Upper lobe of left lung (tissue), 6 donors: ENCODE results near the gene RGS17. TPM values are rescaled to one million over a fixed set of nuclear protein-coding genes. Genes with fewer than 3 reads are reported as not detected.

Source experiments
- ATAC-seq, 2 donors: fragments of 200-7000 bp; cut with Tn5 transposase; one replicate each; pipeline ENCODE4 v1.9.1; 2022; ENCODE audit warnings: mild to moderate bottlenecking in 2 of 2, moderate library complexity in 2 of 2; ENCODE audit not compliant: low FRiP score in 2 of 2
- DNase-seq, 2 donors: peaks; one replicate each; pipeline ENCODE4 v3.0.0-alpha.2; 2019 to 2020
- H3K27ac ChIP-seq, 4 donors: fragments of 200-600 bp; sonication (generic); one replicate each; pipeline ENCODE4 v1.5.1; 2016 to 2019
- H3K27me3 ChIP-seq, 4 donors: fragments of 200-600 bp; sonication (generic); one replicate each; pipeline ENCODE4 v1.5.1; 2017 to 2019
- H3K36me3 ChIP-seq, 4 donors: fragments of 200-600 bp; sonication (generic); one replicate each; pipeline ENCODE4 v1.5.1; 2016 to 2019
- H3K4me1 ChIP-seq, 4 donors: fragments of 200-600 bp; sonication (generic); one replicate each; pipeline ENCODE4 v1.5.1; 2018 to 2019
- H3K4me3 ChIP-seq, 4 donors: fragments of 200-600 bp; sonication (generic); one replicate each; pipeline ENCODE4 v1.5.1; 2017 to 2019; ENCODE audit warnings: mild to moderate bottlenecking in 2 of 4, moderate library complexity in 1 of 4
- H3K9me3 ChIP-seq, 4 donors: fragments of 200-600 bp; sonication (generic); one replicate each; pipeline ENCODE4 v1.5.1; 2018 to 2019
- EP300 ChIP-seq, 4 donors: sonication (generic); formaldehyde crosslinking; IDR thresholded peaks; one replicate each; pipeline ENCODE4 v1.5.1; 2017; ENCODE audit warnings: antibody characterized with exemption in 4 of 4, control low read depth in 2 of 4
- POLR2A ChIP-seq, 4 donors: fragments of 450-650 bp; IDR thresholded peaks; one replicate each; pipeline ENCODE4 v1.5.1; 2016 to 2017; ENCODE audit warnings: antibody characterized with exemption in 4 of 4, mild to moderate bottlenecking in 2 of 4
- POLR2AphosphoS5 ChIP-seq, 2 donors: sonication (generic); formaldehyde crosslinking; IDR thresholded peaks; one replicate each; pipeline ENCODE4 v1.5.1; 2017; ENCODE audit warnings: antibody characterized with exemption in 2 of 2
- WGBS, 2 donors: methylation state at CpG; one replicate each; pipeline ENCODE4 v1.1.5; 2017 to 2018; 5-methylcytosine and 5-hydroxymethylcytosine counted together
- total RNA-seq, 6 donors: library from RNA; depleted of rRNA in 4 of 6; stranded (reverse); fragments of >200 nt in 4 of 6; gene quantifications; one replicate each; pipeline versions ENCODE4 v1.1.0 to v1.2.1, GENCODE V29; 2016 to 2021
- TF ChIP-seq, protein P1 (sequence below), 6 experiments: fragments of 450-650 bp in 4 of 6; fragments of 200-600 bp in 2 of 6; sonication (generic) in 2 of 6; IDR thresholded peaks; one replicate each; pipeline ENCODE4 v1.5.1; 2016 to 2019; ENCODE audit warnings: antibody characterized with exemption in 6 of 6
- donor health status: DM: no; HTN: no; CAD: no; lungs with moderate emphysema.
- donor health status: DM: no; HTN: yes; CAD: no; lungs with severe emphysema.

Gene RGS17
- total RNA-seq, 6 donors from 2014 or later: 0.15 to 0.49 (median 0.28) TPM; not detected in 2

DNA sequence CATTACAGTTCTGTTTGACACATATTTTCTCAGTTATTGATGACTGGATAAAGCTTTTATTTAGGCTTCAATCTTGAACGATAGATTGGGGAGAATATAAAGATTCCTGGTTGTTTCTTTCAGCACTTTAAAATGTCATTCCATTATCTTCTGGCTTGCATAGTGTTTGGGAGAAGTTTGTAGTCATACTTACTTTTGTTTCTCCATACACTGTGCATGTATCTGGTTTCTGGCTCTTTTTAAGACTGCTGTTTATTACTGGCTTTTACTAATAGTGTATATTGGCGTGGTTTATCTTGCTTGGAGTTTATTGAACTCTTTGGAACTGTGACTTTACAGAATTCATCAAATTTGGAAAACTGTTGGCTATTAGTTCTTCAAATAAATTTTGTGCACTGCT is 49.2 kb downstream of the RGS17 start:
- no peak for DNase-seq
- H3K4me1 ChIP-seq: no peaks in the 10 kb centered on the region
- H3K9me3 ChIP-seq: no peaks in the 10 kb centered on the region
- H3K36me3 ChIP-seq: no peaks in the 10 kb centered on the region
- no peak for ATAC-seq
- H3K27me3 ChIP-seq: no peaks in the 10 kb centered on the region
- TF ChIP-seq POLR2A (IDR thresholded peaks at IDR 0.05) (no peak), POLR2AphosphoS5 (IDR thresholded peaks at IDR 0.05) (no peak), EP300 (IDR thresholded peaks at IDR 0.05) (no peak)
- TF ChIP-seq, protein P1, sequence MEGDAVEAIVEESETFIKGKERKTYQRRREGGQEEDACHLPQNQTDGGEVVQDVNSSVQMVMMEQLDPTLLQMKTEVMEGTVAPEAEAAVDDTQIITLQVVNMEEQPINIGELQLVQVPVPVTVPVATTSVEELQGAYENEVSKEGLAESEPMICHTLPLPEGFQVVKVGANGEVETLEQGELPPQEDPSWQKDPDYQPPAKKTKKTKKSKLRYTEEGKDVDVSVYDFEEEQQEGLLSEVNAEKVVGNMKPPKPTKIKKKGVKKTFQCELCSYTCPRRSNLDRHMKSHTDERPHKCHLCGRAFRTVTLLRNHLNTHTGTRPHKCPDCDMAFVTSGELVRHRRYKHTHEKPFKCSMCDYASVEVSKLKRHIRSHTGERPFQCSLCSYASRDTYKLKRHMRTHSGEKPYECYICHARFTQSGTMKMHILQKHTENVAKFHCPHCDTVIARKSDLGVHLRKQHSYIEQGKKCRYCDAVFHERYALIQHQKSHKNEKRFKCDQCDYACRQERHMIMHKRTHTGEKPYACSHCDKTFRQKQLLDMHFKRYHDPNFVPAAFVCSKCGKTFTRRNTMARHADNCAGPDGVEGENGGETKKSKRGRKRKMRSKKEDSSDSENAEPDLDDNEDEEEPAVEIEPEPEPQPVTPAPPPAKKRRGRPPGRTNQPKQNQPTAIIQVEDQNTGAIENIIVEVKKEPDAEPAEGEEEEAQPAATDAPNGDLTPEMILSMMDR (IDR thresholded peaks at IDR 0.05): no peak
- no peak overlapping the region for H3K27ac ChIP-seq
- H3K4me3 ChIP-seq: no peak overlapping the region
- WGBS, 2 donors: 91 to 93% methylated on average over 2 of the region's 2 CpGs

DNA sequence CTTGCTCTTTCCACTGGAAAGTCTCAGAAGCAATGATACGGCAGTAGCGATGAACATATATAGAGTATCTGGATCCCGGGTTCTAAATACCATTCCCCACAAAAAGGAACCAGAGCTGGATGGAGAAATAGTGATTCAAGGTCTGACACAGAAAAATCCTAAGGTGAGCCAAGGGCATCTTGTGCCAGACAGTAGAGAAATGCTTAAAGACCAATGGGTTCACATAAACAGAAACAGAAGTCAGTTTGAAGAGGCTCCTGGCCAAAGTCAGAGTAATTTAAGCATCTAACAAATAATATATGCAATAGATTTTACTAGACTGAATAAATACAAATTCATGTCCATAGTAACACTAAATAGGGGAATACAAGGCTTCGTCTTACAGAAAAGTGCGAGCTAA is 54.7 kb downstream of the RGS17 start:
- DNase-seq: no peak
- Histone ChIP-seq H3K27me3 (no peaks in the 10 kb centered on the region), H3K9me3 (no peaks in the 10 kb centered on the region), H3K36me3 (no peaks in the 10 kb centered on the region), H3K27ac (no peak overlapping the region), H3K4me3 (no peak overlapping the region), H3K4me1 (no peaks in the 10 kb centered on the region)
- ATAC-seq: no peak
- TF ChIP-seq POLR2AphosphoS5 (IDR thresholded peaks at IDR 0.05) (no peak), POLR2A (IDR thresholded peaks at IDR 0.05) (no peak), EP300 (IDR thresholded peaks at IDR 0.05) (no peak)
- TF ChIP-seq, protein P1 (IDR thresholded peaks at IDR 0.05): no peak
- WGBS, 2 donors: 93 to 96% methylated on average over 5 of the region's 5 CpGs

DNA sequence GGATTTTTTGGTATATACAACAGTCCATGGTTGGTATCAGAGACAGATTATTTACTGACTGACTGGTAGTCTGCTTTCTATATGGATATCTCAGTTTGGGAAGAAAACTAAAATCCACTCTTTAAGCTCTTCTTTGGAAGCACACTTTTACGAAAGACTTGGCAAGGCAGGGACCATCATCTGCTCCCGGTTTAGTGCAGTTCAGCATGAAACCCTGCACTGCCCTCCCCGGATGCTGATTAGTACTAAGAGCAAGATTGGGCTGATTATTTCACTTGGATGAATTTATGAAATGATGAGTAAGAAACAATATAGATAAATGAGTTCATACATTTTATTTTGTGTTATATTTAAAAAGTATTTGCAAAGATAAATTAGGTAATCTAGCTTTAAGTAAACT is 56.3 kb downstream of the RGS17 start:
- TF ChIP-seq, protein P1 (IDR thresholded peaks at IDR 0.05): no peak
- TF ChIP-seq POLR2A (IDR thresholded peaks at IDR 0.05) (no peak), POLR2AphosphoS5 (IDR thresholded peaks at IDR 0.05) (no peak), EP300 (IDR thresholded peaks at IDR 0.05) (no peak)
- Histone ChIP-seq H3K4me3 (no peak overlapping the region), H3K9me3 (no peaks in the 10 kb centered on the region), H3K27me3 (no peaks in the 10 kb centered on the region), H3K27ac (no peak overlapping the region), H3K4me1 (no peaks in the 10 kb centered on the region), H3K36me3 (no peaks in the 10 kb centered on the region)
- WGBS, 2 donors: 80 to 82% methylated on average over 3 of the region's 3 CpGs
- DNase-seq: no peak
- ATAC-seq: no peak

DNA sequence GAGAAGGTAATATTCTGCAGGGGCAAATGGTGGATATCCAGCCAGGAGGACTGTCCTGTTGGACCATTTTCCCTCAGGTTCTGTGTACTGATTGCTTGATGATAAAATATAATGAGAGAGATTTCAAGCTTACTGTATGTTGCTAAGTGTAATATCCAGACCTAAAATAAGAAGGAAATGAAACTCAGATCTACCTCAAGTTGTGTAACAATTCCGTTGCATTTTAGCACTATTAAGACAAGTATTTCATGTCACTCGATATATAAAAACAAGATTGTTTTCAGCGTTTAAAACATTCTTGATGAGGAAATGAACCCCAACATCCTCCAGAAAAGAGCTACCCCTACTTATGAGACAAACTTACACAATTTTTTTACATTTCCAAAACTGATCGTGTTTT is 57.2 kb downstream of the RGS17 start:
- no peaks in the 10 kb centered on the region for H3K27me3 ChIP-seq
- ATAC-seq (no peak), DNase-seq (no peak)
- H3K9me3 ChIP-seq: no peaks in the 10 kb centered on the region
- H3K36me3 ChIP-seq: no peaks in the 10 kb centered on the region
- H3K4me1 ChIP-seq: no peaks in the 10 kb centered on the region
- no peak overlapping the region for H3K4me3 ChIP-seq
- no peak overlapping the region for H3K27ac ChIP-seq
- TF ChIP-seq POLR2A (IDR thresholded peaks at IDR 0.05) (no peak), POLR2AphosphoS5 (IDR thresholded peaks at IDR 0.05) (no peak), EP300 (IDR thresholded peaks at IDR 0.05) (no peak)
- TF ChIP-seq, protein P1 (IDR thresholded peaks at IDR 0.05): no peak
- 66 to 77% methylated on average over 4 of the region's 4 CpGs for WGBS, 2 donors

DNA sequence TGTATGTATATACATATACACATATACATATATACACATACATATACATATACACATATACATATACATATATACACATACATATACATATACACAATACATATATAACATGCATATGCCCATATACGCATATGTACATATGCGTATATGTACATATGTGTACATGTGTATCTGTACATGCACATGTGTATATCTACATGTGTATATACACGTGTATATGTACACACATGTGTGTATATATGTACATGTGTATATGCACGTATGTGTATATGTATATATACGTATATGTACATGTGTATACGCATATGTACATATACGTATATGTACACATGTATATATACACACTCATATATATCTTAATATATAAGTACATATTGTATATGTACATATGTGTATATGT is 60.3 kb downstream of the RGS17 start:
- ATAC-seq (no peak), DNase-seq (no peak)
- no peaks in the 10 kb centered on the region for H3K4me1 ChIP-seq
- WGBS, 2 donors: 92% methylated on average over 7 of the region's 7 CpGs
- H3K4me3 ChIP-seq: no peak overlapping the region
- H3K27ac ChIP-seq: no peak overlapping the region
- TF ChIP-seq POLR2AphosphoS5 (IDR thresholded peaks at IDR 0.05) (no peak), POLR2A (IDR thresholded peaks at IDR 0.05) (no peak), EP300 (IDR thresholded peaks at IDR 0.05) (no peak)
- TF ChIP-seq, protein P1 (IDR thresholded peaks at IDR 0.05): no peak
- H3K36me3 ChIP-seq: no peaks in the 10 kb centered on the region
- H3K9me3 ChIP-seq: no peaks in the 10 kb centered on the region
- no peaks in the 10 kb centered on the region for H3K27me3 ChIP-seq
